Thyroid gland (tissue), 4 donors: ENCODE data around the gene NEDD4L.

ENCODE experiments used
- POLR2A ChIP-seq, 2 donors: fragments of 450-650 bp; IDR thresholded peaks; one replicate each; pipeline ENCODE4 v1.6.1; 2017; ENCODE audit warnings: antibody characterized with exemption in 2 of 2, mild to moderate bottlenecking in 2 of 2, moderate library complexity in 1 of 2
- TF ChIP-seq, protein P1 (sequence below), 6 experiments: fragments of 200-600 bp in 3 of 6; fragments of 450-650 bp in 3 of 6; sonication (generic) in 3 of 6; IDR thresholded peaks; one replicate each; pipeline ENCODE4 v1.5.1; 2016 to 2019; ENCODE audit warnings: antibody characterized with exemption in 6 of 6, mild to moderate bottlenecking in 2 of 6, inconsistent platforms in 1 of 6, moderate library complexity in 1 of 6

GRCh38 chr18:58025733-58026132, 18.3 kb upstream of the NEDD4L start:
- TF ChIP-seq, protein P1, sequence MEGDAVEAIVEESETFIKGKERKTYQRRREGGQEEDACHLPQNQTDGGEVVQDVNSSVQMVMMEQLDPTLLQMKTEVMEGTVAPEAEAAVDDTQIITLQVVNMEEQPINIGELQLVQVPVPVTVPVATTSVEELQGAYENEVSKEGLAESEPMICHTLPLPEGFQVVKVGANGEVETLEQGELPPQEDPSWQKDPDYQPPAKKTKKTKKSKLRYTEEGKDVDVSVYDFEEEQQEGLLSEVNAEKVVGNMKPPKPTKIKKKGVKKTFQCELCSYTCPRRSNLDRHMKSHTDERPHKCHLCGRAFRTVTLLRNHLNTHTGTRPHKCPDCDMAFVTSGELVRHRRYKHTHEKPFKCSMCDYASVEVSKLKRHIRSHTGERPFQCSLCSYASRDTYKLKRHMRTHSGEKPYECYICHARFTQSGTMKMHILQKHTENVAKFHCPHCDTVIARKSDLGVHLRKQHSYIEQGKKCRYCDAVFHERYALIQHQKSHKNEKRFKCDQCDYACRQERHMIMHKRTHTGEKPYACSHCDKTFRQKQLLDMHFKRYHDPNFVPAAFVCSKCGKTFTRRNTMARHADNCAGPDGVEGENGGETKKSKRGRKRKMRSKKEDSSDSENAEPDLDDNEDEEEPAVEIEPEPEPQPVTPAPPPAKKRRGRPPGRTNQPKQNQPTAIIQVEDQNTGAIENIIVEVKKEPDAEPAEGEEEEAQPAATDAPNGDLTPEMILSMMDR (IDR thresholded peaks at IDR 0.05), result no peak
- no peak for TF ChIP-seq POLR2A (IDR thresholded peaks at IDR 0.05)
